ENCODE data around the gene CAMTA1.

CAMTA1 gene

DNA sequence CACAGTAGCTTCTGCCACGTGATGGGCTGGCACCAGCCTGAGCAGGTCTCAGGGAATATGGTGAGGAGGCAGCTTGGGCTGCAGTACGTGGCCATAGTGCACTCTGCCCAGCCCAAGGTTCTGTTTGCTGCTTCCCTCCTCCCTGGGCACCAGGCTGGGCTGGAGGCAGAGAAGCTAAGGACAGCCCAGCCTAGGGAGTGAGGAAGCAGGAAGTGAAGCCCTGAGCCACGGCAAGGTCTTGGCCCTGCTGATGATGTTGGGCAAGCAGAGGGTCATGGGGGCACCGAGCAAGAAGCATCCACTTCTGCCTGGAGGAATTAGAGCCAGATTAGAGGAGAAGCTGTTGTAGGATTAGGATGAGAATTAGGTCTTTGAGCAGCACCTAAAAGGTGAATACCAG, 659.1 kb downstream of the CAMTA1 start:
- H3K4me1 ChIP-seq (ENCODE audit: insufficient read depth, low read length): no peaks in the 10 kb centered on the region
- no peak overlapping the region for H3K27ac ChIP-seq (ENCODE audit: low read length)
- H3K36me3 ChIP-seq (ENCODE audit: insufficient read depth, low read depth, low read length): no peaks in the 10 kb centered on the region
- no peaks in the 10 kb centered on the region for H3K27me3 ChIP-seq (ENCODE audit: insufficient read depth, low read length)
- no peaks in the 10 kb centered on the region for H3K9me3 ChIP-seq (ENCODE audit: insufficient read depth, low read depth, low read length)
- no peak overlapping the region for H3K9ac ChIP-seq (ENCODE audit: low read depth, low read length)
- H3K4me3 ChIP-seq (ENCODE audit: low read length): no peak overlapping the region

DNA sequence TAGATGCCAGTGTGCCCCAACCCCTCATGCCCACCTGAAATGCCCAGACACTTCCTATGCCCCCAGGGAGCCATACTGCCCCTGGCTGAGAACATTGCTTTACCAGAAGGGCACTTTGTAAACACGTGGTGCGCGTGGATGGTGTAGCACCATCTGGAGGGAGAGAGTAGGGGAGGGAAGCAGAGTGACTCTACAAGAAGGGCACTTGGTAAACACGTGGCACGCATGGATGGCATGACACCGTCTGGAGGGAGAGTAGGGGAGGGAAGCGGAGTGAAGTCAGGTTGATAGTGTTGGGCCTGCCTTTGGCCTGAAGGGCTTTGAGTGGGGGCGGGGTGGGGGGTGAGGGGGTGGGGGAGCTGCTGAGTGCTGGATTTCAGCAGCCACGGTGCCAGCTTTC, 661.8 kb downstream of the CAMTA1 start:
- no peaks in the 10 kb centered on the region for H3K9me3 ChIP-seq (ENCODE audit: insufficient read depth, low read depth, low read length)
- no peaks in the 10 kb centered on the region for H3K27me3 ChIP-seq (ENCODE audit: insufficient read depth, low read length)
- H3K36me3 ChIP-seq (ENCODE audit: insufficient read depth, low read depth, low read length): no peaks in the 10 kb centered on the region
- H3K4me3 ChIP-seq (ENCODE audit: low read length): no peak overlapping the region
- no peaks in the 10 kb centered on the region for H3K4me1 ChIP-seq (ENCODE audit: insufficient read depth, low read length)
- H3K9ac ChIP-seq (ENCODE audit: low read depth, low read length): no peak overlapping the region
- H3K27ac ChIP-seq (ENCODE audit: low read length): no peak overlapping the region

DNA sequence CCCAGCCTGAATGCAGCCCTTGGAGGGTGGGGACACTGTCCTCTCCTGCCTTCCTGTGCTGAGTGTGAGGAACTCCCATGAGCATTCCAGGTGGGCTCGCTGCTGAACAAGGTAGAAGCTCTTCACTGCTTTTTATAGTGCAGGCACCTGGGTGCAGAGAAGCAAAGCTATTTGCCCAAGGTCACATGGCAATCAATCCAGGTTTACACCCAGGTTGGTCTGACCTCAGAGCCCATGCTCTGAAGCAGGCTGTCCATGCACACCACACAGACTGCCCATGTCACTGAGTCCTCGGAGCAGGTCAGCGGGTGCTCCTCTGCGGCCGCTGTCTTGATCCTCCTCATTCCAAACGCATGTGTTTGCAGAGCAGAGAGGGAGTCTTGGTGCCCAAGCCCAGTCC, 662.5 kb downstream of the CAMTA1 start:
- no peaks in the 10 kb centered on the region for H3K9me3 ChIP-seq (ENCODE audit: insufficient read depth, low read depth, low read length)

DNA sequence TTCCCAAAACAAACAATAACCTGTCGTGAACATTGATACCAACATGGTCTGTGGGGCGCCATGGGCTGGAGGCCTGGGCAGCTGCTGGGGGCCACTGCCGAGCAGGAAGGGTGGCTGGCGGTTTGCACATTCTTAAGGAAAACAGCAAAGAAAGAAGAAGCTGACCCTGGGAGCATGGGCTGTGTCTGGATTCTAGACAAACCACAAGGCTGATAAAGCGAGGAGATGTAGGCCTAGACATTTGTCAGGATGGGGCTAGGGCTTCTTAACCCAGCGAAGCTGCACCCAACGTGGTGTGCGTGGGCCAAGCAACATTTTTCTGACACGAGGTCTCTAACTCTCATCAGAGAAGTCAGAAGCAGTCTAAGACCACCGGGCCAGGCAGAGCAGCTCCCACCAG, 663.7 kb downstream of the CAMTA1 start:
- no peaks in the 10 kb centered on the region for H3K9me3 ChIP-seq (ENCODE audit: insufficient read depth, low read depth, low read length)
- no peaks in the 10 kb centered on the region for H3K4me1 ChIP-seq (ENCODE audit: insufficient read depth, low read length)
- no peak overlapping the region for H3K27ac ChIP-seq (ENCODE audit: low read length)
- no peaks in the 10 kb centered on the region for H3K36me3 ChIP-seq (ENCODE audit: insufficient read depth, low read depth, low read length)
- no peaks in the 10 kb centered on the region for H3K27me3 ChIP-seq (ENCODE audit: insufficient read depth, low read length)
- no peak overlapping the region for H3K9ac ChIP-seq (ENCODE audit: low read depth, low read length)
- no peak overlapping the region for H3K4me3 ChIP-seq (ENCODE audit: low read length)

More for the DNA sequence above, 662.5 kb downstream of the CAMTA1 start:
- H3K4me3 ChIP-seq (ENCODE audit: low read length): no peak overlapping the region
- H3K36me3 ChIP-seq (ENCODE audit: insufficient read depth, low read depth, low read length): no peaks in the 10 kb centered on the region
- H3K4me1 ChIP-seq (ENCODE audit: insufficient read depth, low read length): no peaks in the 10 kb centered on the region
- H3K27ac ChIP-seq (ENCODE audit: low read length): no peak overlapping the region
- H3K27me3 ChIP-seq (ENCODE audit: insufficient read depth, low read length): no peaks in the 10 kb centered on the region
- H3K9ac ChIP-seq (ENCODE audit: low read depth, low read length): no peak overlapping the region

DNA sequence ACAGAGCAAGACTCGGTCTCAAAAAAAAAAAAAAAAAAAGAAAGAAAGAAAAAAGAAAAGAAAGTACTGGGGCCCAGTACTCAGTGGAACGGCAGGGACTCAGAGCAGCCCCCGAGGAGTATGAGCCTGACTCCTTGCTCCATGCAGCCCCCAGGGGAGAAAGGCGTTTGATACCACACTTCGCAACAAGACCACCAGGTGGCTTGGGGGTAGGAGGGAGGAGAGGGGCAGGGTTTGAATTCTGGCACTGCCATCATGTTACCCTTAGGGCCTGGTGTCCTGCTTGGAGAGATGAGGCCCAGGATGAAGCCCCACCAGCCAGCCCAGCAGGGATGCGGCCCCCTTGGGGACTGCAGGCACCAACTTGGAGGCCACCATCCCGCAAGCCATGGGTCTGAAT, 664.5 kb downstream of the CAMTA1 start:
- Histone ChIP-seq H3K4me1 (ENCODE audit: insufficient read depth, low read length) (no peaks in the 10 kb centered on the region), H3K4me3 (ENCODE audit: low read length) (no peak overlapping the region), H3K27ac (ENCODE audit: low read length) (no peak overlapping the region), H3K9me3 (ENCODE audit: insufficient read depth, low read depth, low read length) (no peaks in the 10 kb centered on the region), H3K36me3 (ENCODE audit: insufficient read depth, low read depth, low read length) (no peaks in the 10 kb centered on the region), H3K27me3 (ENCODE audit: insufficient read depth, low read length) (no peaks in the 10 kb centered on the region), H3K9ac (ENCODE audit: low read depth, low read length) (no peak overlapping the region)

DNA sequence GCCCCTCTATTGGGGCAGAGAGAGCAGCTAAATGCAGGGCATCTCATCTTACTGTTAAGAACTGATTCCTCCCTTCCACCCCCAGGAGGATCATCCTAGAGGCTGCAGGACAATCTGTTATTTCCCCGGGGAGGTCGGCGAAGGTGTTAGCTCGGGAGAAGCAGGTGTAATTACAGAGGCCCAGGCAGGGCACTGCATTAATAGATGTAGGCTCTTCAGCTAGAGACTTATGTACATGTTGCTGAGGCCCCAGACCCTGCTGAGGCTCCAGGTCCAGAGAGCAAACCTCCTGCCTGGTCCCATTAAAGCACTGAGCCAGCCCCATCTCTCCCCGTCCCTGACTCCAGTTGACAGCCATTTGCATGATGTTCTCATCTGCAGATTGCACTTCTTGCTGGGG, 665.6 kb downstream of the CAMTA1 start:
- no peak overlapping the region for H3K27ac ChIP-seq (ENCODE audit: low read length)
- no peaks in the 10 kb centered on the region for H3K9me3 ChIP-seq (ENCODE audit: insufficient read depth, low read depth, low read length)
- no peak overlapping the region for H3K9ac ChIP-seq (ENCODE audit: low read depth, low read length)
- no peaks in the 10 kb centered on the region for H3K4me1 ChIP-seq (ENCODE audit: insufficient read depth, low read length)
- no peaks in the 10 kb centered on the region for H3K27me3 ChIP-seq (ENCODE audit: insufficient read depth, low read length)
- H3K36me3 ChIP-seq (ENCODE audit: insufficient read depth, low read depth, low read length): no peaks in the 10 kb centered on the region
- no peak overlapping the region for H3K4me3 ChIP-seq (ENCODE audit: low read length)

DNA sequence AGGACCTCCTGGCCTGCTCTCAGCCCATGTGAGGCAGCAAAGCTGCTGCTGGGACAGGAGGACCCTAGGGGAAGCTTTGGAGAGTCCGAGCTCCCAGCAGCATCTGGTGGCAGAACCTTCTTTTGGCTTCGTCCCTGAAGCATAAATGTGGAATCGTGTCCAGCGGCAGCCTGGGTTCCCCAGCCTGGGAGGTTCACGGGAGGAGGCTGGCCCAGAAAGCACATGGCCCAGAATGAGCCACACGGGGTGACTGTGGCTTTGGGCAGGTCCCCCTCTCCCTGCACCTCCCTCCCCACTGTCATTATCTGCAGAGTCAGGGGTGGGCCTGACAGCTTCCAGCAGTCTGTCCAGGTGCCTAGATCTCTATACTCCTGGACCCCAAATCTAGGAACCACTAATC, 667.8 kb downstream of the CAMTA1 start:
- Histone ChIP-seq H3K9me3 (ENCODE audit: insufficient read depth, low read depth, low read length) (no peaks in the 10 kb centered on the region), H3K9ac (ENCODE audit: low read depth, low read length) (no peak overlapping the region), H3K27me3 (ENCODE audit: insufficient read depth, low read length) (no peaks in the 10 kb centered on the region), H3K4me3 (ENCODE audit: low read length) (no peak overlapping the region), H3K36me3 (ENCODE audit: insufficient read depth, low read depth, low read length) (no peaks in the 10 kb centered on the region), H3K4me1 (ENCODE audit: insufficient read depth, low read length) (peaks cover 6% of the 10 kb centered on the region; the same call in 1 of the 2 replicates), H3K27ac (ENCODE audit: low read length) (no peak overlapping the region)

DNA sequence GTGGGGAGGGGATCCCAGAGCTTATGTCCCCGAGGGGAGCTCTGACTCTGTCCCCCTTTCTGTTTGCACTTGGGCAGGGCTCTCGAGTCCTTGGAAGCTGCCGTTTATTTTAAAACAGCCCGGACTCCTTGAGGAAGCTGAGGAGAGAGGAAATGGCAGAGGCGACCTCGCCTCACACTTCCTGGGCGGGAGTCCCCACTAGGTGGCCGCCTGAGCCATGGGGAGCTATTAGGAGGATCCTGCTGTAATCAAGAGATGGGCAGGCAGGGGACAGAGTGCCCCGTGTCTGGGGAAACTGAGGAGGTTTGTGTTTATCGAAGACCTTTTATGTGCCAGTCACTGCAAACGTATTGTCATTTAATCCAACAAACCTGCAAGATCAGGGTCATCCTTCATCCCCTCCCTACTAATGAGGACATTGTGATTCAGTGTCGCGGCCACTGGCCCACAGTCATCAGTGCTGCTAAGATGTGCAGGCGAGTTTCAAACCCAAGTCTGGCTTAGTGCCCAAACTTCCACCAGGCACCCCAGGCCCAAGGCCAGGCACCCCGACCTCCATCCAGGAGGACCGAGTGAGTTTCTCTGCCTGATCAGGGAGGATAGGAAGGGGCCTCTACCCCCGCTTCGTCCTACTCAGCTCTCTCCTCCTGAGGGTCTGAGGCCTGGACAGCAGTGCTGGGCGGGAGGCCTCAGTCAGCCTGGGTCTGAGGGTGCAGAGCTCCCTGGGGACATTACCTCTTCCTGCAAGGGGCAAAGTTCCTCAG, 669.0 kb downstream of the CAMTA1 start:
- H3K27ac ChIP-seq (ENCODE audit: low read length): no peak overlapping the region
- H3K4me1 ChIP-seq (ENCODE audit: insufficient read depth, low read length): peaks cover 6% of the 10 kb centered on the region; the same call in 1 of the 2 replicates
- H3K36me3 ChIP-seq (ENCODE audit: insufficient read depth, low read depth, low read length): no peaks in the 10 kb centered on the region
- H3K4me3 ChIP-seq (ENCODE audit: low read length): no peak overlapping the region
- H3K9ac ChIP-seq (ENCODE audit: low read depth, low read length): no peak overlapping the region
- H3K9me3 ChIP-seq (ENCODE audit: insufficient read depth, low read depth, low read length): no peaks in the 10 kb centered on the region
- no peaks in the 10 kb centered on the region for H3K27me3 ChIP-seq (ENCODE audit: insufficient read depth, low read length)

DNA sequence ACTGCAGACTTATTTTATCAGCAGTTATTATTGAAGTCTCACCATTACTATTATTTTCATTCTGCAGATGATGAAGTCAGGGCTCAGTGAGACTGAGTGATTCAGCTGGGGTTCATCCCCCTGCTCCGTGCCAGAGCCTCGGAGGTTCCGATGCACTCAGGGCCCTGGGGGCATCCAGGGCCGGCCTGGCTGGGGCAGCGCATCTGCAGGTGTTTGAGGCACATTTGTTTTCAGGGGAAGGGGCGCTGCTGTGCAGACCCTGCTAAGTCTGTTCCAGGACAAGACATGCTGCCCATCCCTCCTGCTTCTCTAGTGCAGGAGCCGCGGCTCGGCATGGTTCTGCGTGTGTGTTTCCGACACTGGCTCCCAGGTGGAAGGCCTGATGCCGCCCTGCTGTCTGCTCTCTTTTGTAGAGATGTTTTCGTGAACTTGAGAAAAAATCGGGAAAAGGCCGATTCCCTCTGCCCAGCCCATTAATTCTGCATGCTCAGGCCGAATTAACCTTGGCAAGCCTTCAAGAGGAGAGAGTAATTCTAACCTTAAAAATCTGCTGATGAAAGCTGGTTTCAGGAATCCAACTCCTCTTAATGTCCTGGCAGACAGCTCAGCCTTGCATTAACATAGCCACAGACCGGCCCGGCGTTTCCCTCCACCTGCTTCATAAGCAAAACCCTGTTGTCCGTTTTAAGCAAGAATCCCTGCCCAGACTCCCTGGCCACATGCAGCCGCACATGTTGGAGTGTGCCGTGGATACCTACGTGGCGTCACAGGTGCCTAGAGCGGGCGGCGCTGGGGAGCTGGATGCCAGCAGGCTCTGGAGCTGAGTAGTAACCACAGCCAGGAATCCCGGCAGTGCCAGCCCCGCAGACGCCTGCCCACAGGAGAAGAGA, 669.9 kb downstream of the CAMTA1 start:
- no peaks in the 10 kb centered on the region for H3K9me3 ChIP-seq (ENCODE audit: insufficient read depth, low read depth, low read length)
- H3K27ac ChIP-seq (ENCODE audit: low read length): no peak overlapping the region
- no peaks in the 10 kb centered on the region for H3K36me3 ChIP-seq (ENCODE audit: insufficient read depth, low read depth, low read length)
- no peak overlapping the region for H3K9ac ChIP-seq (ENCODE audit: low read depth, low read length)
- H3K27me3 ChIP-seq (ENCODE audit: insufficient read depth, low read length): no peaks in the 10 kb centered on the region
- no peak overlapping the region for H3K4me3 ChIP-seq (ENCODE audit: low read length)
- H3K4me1 ChIP-seq (ENCODE audit: insufficient read depth, low read length): peaks cover 6% of the 10 kb centered on the region; the same call in 1 of the 2 replicates

DNA sequence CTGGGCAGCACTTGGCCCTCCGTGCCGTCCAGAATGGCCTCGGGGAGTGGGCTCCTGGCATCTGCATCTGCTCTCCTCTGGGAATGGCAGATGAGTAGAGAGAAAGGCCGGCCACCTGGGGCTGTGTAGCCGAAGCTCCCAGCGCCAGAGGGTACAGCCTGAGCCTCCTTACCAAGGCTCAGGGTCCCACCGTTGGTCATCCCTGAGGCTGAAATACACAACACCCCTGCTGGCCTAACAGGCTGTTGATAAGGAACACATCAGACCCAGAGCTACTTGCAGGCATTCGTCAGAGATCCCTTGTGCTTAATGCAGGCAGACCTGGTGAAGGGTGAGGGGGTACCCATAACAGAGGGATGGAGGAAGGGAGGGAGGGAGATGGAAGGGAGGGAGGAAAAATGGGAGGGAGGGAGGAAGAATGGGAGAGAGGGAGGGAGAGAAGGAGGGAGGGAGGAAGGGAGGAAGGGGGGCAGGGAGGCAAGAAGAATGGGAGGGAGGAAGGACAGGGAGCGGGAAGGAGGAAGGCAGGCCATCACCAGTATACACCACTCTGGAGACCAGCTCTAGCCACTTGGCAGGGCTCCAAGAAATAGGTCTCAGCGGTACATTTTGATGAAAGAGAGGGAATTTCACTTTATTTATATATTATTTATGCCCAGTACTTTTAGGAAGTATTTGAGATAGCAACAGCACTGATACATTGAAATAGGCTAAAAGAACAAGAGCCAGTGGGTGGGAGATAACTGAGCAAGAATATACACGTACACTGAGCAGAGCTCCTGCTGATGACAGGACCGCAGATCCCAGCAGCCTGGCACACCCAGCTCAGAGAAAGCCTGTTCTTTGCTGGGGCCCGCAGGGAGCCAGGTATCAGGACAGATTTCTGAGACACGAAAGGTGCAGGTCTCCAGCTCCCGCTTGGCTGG, 670.8 kb downstream of the CAMTA1 start:
- no peak overlapping the region for H3K4me3 ChIP-seq (ENCODE audit: low read length)
- no peak overlapping the region for H3K9ac ChIP-seq (ENCODE audit: low read depth, low read length)
- peaks cover 6% of the 10 kb centered on the region; the same call in 1 of the 2 replicates for H3K4me1 ChIP-seq (ENCODE audit: insufficient read depth, low read length)
- H3K36me3 ChIP-seq (ENCODE audit: insufficient read depth, low read depth, low read length): no peaks in the 10 kb centered on the region
- H3K27me3 ChIP-seq (ENCODE audit: insufficient read depth, low read length): no peaks in the 10 kb centered on the region
- no peak overlapping the region for H3K27ac ChIP-seq (ENCODE audit: low read length)
- no peaks in the 10 kb centered on the region for H3K9me3 ChIP-seq (ENCODE audit: insufficient read depth, low read depth, low read length)

DNA sequence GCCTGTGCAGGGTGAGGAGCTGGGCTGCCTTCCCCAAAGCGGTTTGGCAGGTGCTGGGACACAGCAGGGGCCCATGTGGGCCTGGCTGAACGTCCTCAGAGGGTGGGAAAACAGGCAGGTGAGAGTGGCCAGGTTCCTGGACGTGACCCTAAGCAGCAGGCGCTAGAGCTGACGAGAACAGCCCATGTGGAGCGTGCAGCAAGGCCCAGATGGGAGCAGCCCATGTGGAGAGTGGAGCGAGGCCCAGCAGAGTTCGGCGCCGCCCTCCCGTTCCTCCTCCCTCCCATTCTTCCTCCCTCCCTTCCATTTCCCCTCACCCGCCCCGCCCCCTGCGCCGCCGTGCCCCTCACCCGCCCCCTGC, 671.4 kb downstream of the CAMTA1 start:
- Histone ChIP-seq H3K27ac (ENCODE audit: low read length) (no peak overlapping the region), H3K4me3 (ENCODE audit: low read length) (no peak overlapping the region), H3K9ac (ENCODE audit: low read depth, low read length) (no peak overlapping the region), H3K4me1 (ENCODE audit: insufficient read depth, low read length) (peaks cover 6% of the 10 kb centered on the region; the same call in 1 of the 2 replicates), H3K27me3 (ENCODE audit: insufficient read depth, low read length) (no peaks in the 10 kb centered on the region), H3K9me3 (ENCODE audit: insufficient read depth, low read depth, low read length) (no peaks in the 10 kb centered on the region), H3K36me3 (ENCODE audit: insufficient read depth, low read depth, low read length) (no peaks in the 10 kb centered on the region)
